GM21367 (cell line): ENCODE data around the gene CMTM3.
"Not testable (repeated sequence)": the region's sequence is repeated elsewhere in the genome, so short reads cannot be mapped to it uniquely, and the experiment has no call there.

Experiments used
- ATAC-seq: cut with Tn5 transposase; IDR thresholded peaks from one replicate; pipeline ENCODE4 v1.9.1; 2021; ENCODE audit not compliant: unreplicated experiment

CMTM3 gene

GRCh38 chr16:66608241-66609138 is 4.0 kb downstream of the CMTM3 start:
- ATAC-seq, result no peak

GRCh38 chr16:66609139-66609510 is 4.6 kb downstream of the CMTM3 start:
- no peak for ATAC-seq

- no peak for ATAC-seq
Measured at GRCh38 chr16:66610111-66610820, 5.8 kb downstream of the CMTM3 start.

GRCh38 chr16:66611911-66612310 is 7.4 kb downstream of the CMTM3 start:
- ATAC-seq, result not testable (repeated sequence)

GRCh38 chr16:66612422-66612821 is 7.9 kb downstream of the CMTM3 start:
- no peak for ATAC-seq

- ATAC-seq, result no peak
Measured at GRCh38 chr16:66614161-66614802, 9.8 kb downstream of the CMTM3 start.

- no peak for ATAC-seq
Measured at GRCh38 chr16:66616169-66616568, 11.7 kb downstream of the CMTM3 start.

GRCh38 chr16:66616592-66616991 is 12.1 kb downstream of the CMTM3 start:
- no peak for ATAC-seq

GRCh38 chr16:66617010-66617434 is 12.5 kb downstream of the CMTM3 start:
- ATAC-seq, result no peak

- no peak for ATAC-seq
Measured at GRCh38 chr16:66617728-66618127, 13.2 kb downstream of the CMTM3 start.

GRCh38 chr16:66618588-66619375 is 14.3 kb downstream of the CMTM3 start:
- no peak for ATAC-seq

GRCh38 chr16:66619534-66620428 is 15.3 kb downstream of the CMTM3 start:
- no peak for ATAC-seq

- ATAC-seq, result no peak
Measured at GRCh38 chr16:66620429-66620795, 15.9 kb downstream of the CMTM3 start.

- no peak for ATAC-seq
Measured at GRCh38 chr16:66621973-66622372, 17.5 kb downstream of the CMTM3 start.

GRCh38 chr16:66622863-66623262 is 18.4 kb downstream of the CMTM3 start:
- no peak for ATAC-seq

- ATAC-seq, result no peak
Measured at GRCh38 chr16:66623755-66624154, 19.3 kb downstream of the CMTM3 start.

GRCh38 chr16:66627611-66628378 is 23.3 kb downstream of the CMTM3 start:
- ATAC-seq, result not testable (repeated sequence)

GRCh38 chr16:66629856-66630255 is 25.4 kb downstream of the CMTM3 start:
- no peak for ATAC-seq

GRCh38 chr16:66630561-66631260 is 26.2 kb downstream of the CMTM3 start:
- not testable (repeated sequence) for ATAC-seq
